HCT116 (cell line): ENCODE results near the gene AGTRAP. TPM values are rescaled to one million over a fixed set of nuclear protein-coding genes. Genes with fewer than 3 reads are reported as not detected.

Experiments
- ATAC-seq: fragments of 200-7000 bp; cut with Tn5 transposase; 2 replicates; pipeline ENCODE4 v1.9.1; 2020; ENCODE audit warnings: mild to moderate bottlenecking, moderate library complexity
- BruUV-seq: library from RNA; stranded (reverse); fragments of 400-500 nt; replicated peaks from 2 replicates; lab custom pipeline; 2021; lab: Mats Ljungman, UMichigan
- CTCF ChIA-PET: fragments of 300-600 bp; sonication (Branson Sonifier 250); formaldehyde crosslinking; loops from one replicate; lab custom pipeline; 2021; ENCODE audit warnings: antibody characterized with exemption; lab: Charles Lee
- POLR2A ChIA-PET: fragments of 300-600, 350-600 bp; sonication (Branson Sonifier 250); formaldehyde crosslinking; loops from one replicate; lab custom pipeline; 2021; ENCODE audit warnings: antibody characterized with exemption; lab: Charles Lee
- RAD21 ChIA-PET, 2 experiments: fragments of 300-600 bp; sonication (Branson Sonifier 250); formaldehyde crosslinking; loops; one replicate each; lab custom pipeline; 2023; ENCODE audit warnings: low total read pairs in 2 of 2; ENCODE audit not compliant: uncharacterized antibody in 2 of 2, unreplicated experiment in 2 of 2, low non-redundant PET in 1 of 2; lab: Charles Lee
- DNase-seq: peaks from one replicate; pipeline ENCODE4 v3.0.0-alpha.2; 2010; ENCODE audit warnings: low read depth, low spot score
- H2AFZ ChIP-seq: fragments of 200-600 bp; shearing (Covaris generic), sonication (generic); 2 replicates; pipeline ENCODE4 v1.6.1; 2017; ENCODE audit warnings: low read depth, mixed run types, mixed read lengths, antibody characterized with exemption, low read length; ENCODE audit not compliant: poor library complexity, severe bottlenecking
- H3K27ac ChIP-seq: 2 replicates; pipeline ENCODE4 v1.5.1; 2012; ENCODE audit warnings: low read depth, low read length
- H3K27me3 ChIP-seq: fragments of 200-600 bp; sonication (generic); 2 replicates; pipeline ENCODE4 v1.6.1; 2016; ENCODE audit warnings: mixed run types, low read length, mixed read lengths; ENCODE audit not compliant: insufficient read depth
- H3K36me3 ChIP-seq, 2 experiments: fragments of 200-500 bp in 1 of 2; fragments of 200-600 bp in 1 of 2; sonication (Bioruptor generic) in 1 of 2; sonication (generic) in 1 of 2; 2 replicates each; pipeline versions ENCODE4 v1.5.1 to v1.6.1; 2014 to 2016; ENCODE audit warnings: low read length in 2 of 2, inconsistent platforms in 1 of 2, mixed read lengths in 1 of 2, mixed run types in 1 of 2; ENCODE audit not compliant: insufficient read depth in 2 of 2, control insufficient read depth in 1 of 2
- H3K4me1 ChIP-seq, 2 experiments: fragments of 200-600 bp in 1 of 2; sonication (generic) in 1 of 2; 2 replicates each; pipeline versions ENCODE4 v1.5.1 to v1.6.1; 2012 to 2017; ENCODE audit warnings: low read length in 2 of 2, inconsistent platforms in 1 of 2, mild to moderate bottlenecking in 1 of 2, mixed read lengths in 1 of 2, mixed run types in 1 of 2, moderate library complexity in 1 of 2; ENCODE audit not compliant: insufficient read depth in 2 of 2, control insufficient read depth in 1 of 2
- H3K4me2 ChIP-seq: fragments of 200-600 bp; sonication (generic); 2 replicates; pipeline ENCODE4 v1.6.1; 2017; ENCODE audit warnings: mixed run types, low read length, mixed read lengths
- H3K4me3 ChIP-seq, 2 experiments: fragments of 200-600 bp in 1 of 2; sonication (generic) in 1 of 2; replicated peaks in 1 of 2; 2 replicates each; pipeline ENCODE4 v1.5.1; 2011 to 2016; ENCODE audit warnings: low read length in 2 of 2, control low read depth in 1 of 2, low read depth in 1 of 2, mild to moderate bottlenecking in 1 of 2, mixed read lengths in 1 of 2, mixed run types in 1 of 2
- H3K79me2 ChIP-seq: fragments of 200-600 bp; sonication (generic); 2 replicates; pipeline ENCODE4 v1.6.1; 2017; ENCODE audit warnings: mild to moderate bottlenecking, mixed run types, low read length, moderate library complexity, mixed read lengths; ENCODE audit not compliant: insufficient read depth
- H3K9ac ChIP-seq: fragments of 200-600 bp; sonication (generic); 2 replicates; pipeline ENCODE4 v1.6.1; 2016; ENCODE audit warnings: low read length, mixed read lengths
- H3K9me2 ChIP-seq: fragments of 200-600 bp; sonication (generic), shearing (Covaris generic); 2 replicates; pipeline ENCODE4 v1.6.1; 2017; ENCODE audit warnings: mixed run types, mild to moderate bottlenecking, moderate library complexity; ENCODE audit not compliant: insufficient read depth
- H3K9me3 ChIP-seq, 2 experiments: fragments of 200-500 bp in 1 of 2; fragments of 200-600 bp in 1 of 2; sonication (Bioruptor generic) in 1 of 2; sonication (generic) in 1 of 2; 2 replicates each; pipeline ENCODE4 v1.6.1; 2014 to 2017; ENCODE audit warnings: low read length in 2 of 2, mixed read lengths in 2 of 2, inconsistent platforms in 1 of 2, low read depth in 1 of 2, mild to moderate bottlenecking in 1 of 2, mixed run types in 1 of 2, moderate library complexity in 1 of 2; ENCODE audit not compliant: control insufficient read depth in 1 of 2, insufficient read depth in 1 of 2
- H4K20me1 ChIP-seq: fragments of 200-600 bp; sonication (generic), shearing (Covaris generic); 2 replicates; pipeline ENCODE4 v1.6.1; 2017; ENCODE audit warnings: mixed run types, mild to moderate bottlenecking, moderate library complexity; ENCODE audit not compliant: insufficient read depth
- ATF3 ChIP-seq: IDR thresholded peaks from 2 replicates; pipeline ENCODE4 v1.6.1; 2012
- CBX3 ChIP-seq: IDR thresholded peaks from 2 replicates; pipeline ENCODE4 v1.6.1; 2012; ENCODE audit warnings: low read depth
- CTCF ChIP-seq, 3 experiments: fragments of 200-600 bp in 1 of 3; sonication (generic) in 1 of 3; IDR thresholded peaks in 2 of 3; conservative IDR thresholded peaks in 1 of 3; 2 replicates each; pipeline ENCODE4 v1.5.1; 2012 to 2017; ENCODE audit warnings: low read depth in 2 of 3, low read length in 2 of 3, antibody characterized with exemption in 1 of 3, borderline replicate concordance in 1 of 3, control low read depth in 1 of 3, mild to moderate bottlenecking in 1 of 3, mixed read lengths in 1 of 3, mixed run types in 1 of 3, moderate library complexity in 1 of 3; ENCODE audit not compliant: insufficient read depth in 1 of 3
- EGR1 ChIP-seq: IDR thresholded peaks from 2 replicates; pipeline ENCODE4 v1.6.1; 2012; ENCODE audit warnings: low read depth
- ELF1 ChIP-seq: IDR thresholded peaks from 2 replicates; pipeline ENCODE4 v1.6.1; 2012; ENCODE audit warnings: low read depth, borderline replicate concordance
- EZH2 ChIP-seq: fragments of 200-600 bp; sonication (generic); IDR thresholded peaks from 2 replicates; pipeline ENCODE4 v1.6.1; 2017; ENCODE audit warnings: antibody characterized with exemption, mixed run types
- FOSL1 ChIP-seq: IDR thresholded peaks from 2 replicates; pipeline ENCODE4 v1.6.1; 2012; ENCODE audit warnings: low read depth
- JUND ChIP-seq: IDR thresholded peaks from 2 replicates; pipeline ENCODE4 v1.6.1; 2012
- MAX ChIP-seq: IDR thresholded peaks from 2 replicates; pipeline ENCODE4 v1.6.1; 2012
- POLR2AphosphoS5 ChIP-seq: IDR thresholded peaks from 2 replicates; pipeline ENCODE4 v1.6.1; 2011; ENCODE audit warnings: mild to moderate bottlenecking, low read depth, low read length, moderate library complexity
- REST ChIP-seq: IDR thresholded peaks from 2 replicates; pipeline ENCODE4 v1.6.1; 2012; ENCODE audit warnings: low read depth
- SP1 ChIP-seq: IDR thresholded peaks from 2 replicates; pipeline ENCODE4 v1.6.1; 2012; ENCODE audit warnings: low read depth
- SRF ChIP-seq: IDR thresholded peaks from 2 replicates; pipeline ENCODE4 v1.6.1; 2012; ENCODE audit warnings: low read depth
- TCF7L2 ChIP-seq: IDR thresholded peaks from 2 replicates; pipeline ENCODE4 v1.7.0; 2011; ENCODE audit warnings: borderline replicate concordance, inconsistent platforms; ENCODE audit not compliant: insufficient read depth, insufficient read length; ENCODE audit errors: extremely low read depth
- ZNF274 ChIP-seq: fragments of 200-500 bp; sonication (Bioruptor generic); IDR thresholded peaks from 2 replicates; pipeline ENCODE4 v1.6.1; 2014; ENCODE audit warnings: mild to moderate bottlenecking, low read depth, low read length, inconsistent platforms
- intact Hi-C: fragments of 100-400 bp; cut with micrococcal nuclease; formaldehyde crosslinking; loops from 2 replicates; pipeline ENCODE4 v1.10.0; 2022
- total RNA-seq: library from RNA; stranded (reverse); gene quantifications from one replicate; pipeline ENCODE4 v1.2.1, GENCODE V29; 2021; ENCODE audit not compliant: unreplicated experiment

The AGTRAP gene
- total RNA-seq, 1 experiment from 2014 or later = 49.0 TPM

GRCh38 chr1:11690397-11691301, 45.3 kb upstream of the AGTRAP start:
- CTCF ChIA-PET = interaction anchor here (0.7 to 1.7 kb wide), 5 partner anchors 9 to 29 kb away, joined by 3 to 7 read pairs (median 4); partner anchors contain the start of gene FBXO6
- TF ChIP-seq CBX3 (no peak), ZNF274 (no peak), SP1 (no peak), EGR1 (no peak), POLR2AphosphoS5 (peak; percentile 40), REST (no peak), TCF7L2 (peak; percentile 90), ATF3 (no peak), FOSL1 (no peak), SRF (no peak), MAX (peak; percentile 15; the same call in 1 of the 2 replicates), EZH2 (no peak), CTCF (IDR thresholded peaks at IDR 0.05 in 2 of 3, conservative IDR thresholded peaks at IDR 0.05 in 1 of 3; ENCODE audit: borderline replicate concordance in 1 of 3, insufficient read depth in 1 of 3, low read depth in 2 of 3, low read length in 2 of 3) (peak in 1 of 3 experiments; percentile 30; a peak in 2 of 6 replicates), ELF1 (no peak), JUND (no peak)
- H3K4me2 ChIP-seq = peak overlapping the region; percentile 98

More at GRCh38 chr1:11690397-11691301, 45.3 kb upstream of the AGTRAP start:
- Histone ChIP-seq H3K27ac (peak overlapping the region; percentile 30; the same call in 1 of the 2 replicates), H3K79me2 (no peaks in the 10 kb centered on the region), H3K27me3 (peaks cover 17% of the 10 kb centered on the region; the same call in 1 of the 2 replicates), H2AFZ (peak overlapping the region; percentile 94), H3K4me3 (peak overlapping the region; percentile 50 to 69), H3K9me3 (no peaks in the 10 kb centered on the region), H3K4me1 (peaks cover 33 to 47% of the 10 kb centered on the region in 2 experiments), H3K36me3 (no peaks in the 10 kb centered on the region), H4K20me1 (no peaks in the 10 kb centered on the region), H3K9ac (peak overlapping the region; percentile 65), H3K9me2 (no peaks in the 10 kb centered on the region)
- peak; percentile 59 for ATAC-seq
- POLR2A ChIA-PET = interaction anchor here (0.7 to 1.9 kb wide), 6 partner anchors 9 to 219 kb away, joined by 4 to 14 read pairs (median 4); partner anchors contain the start of genes FBXO6 and MAD2L2
- intact Hi-C loops = no loop called here
- BruUV-seq = no TSS peak
- DNase-seq = no peak
- RAD21 ChIA-PET = interaction anchor here in 1 of 2 experiments (0.9 kb wide), 1 partner anchor 29 kb away, joined by 3 read pairs; no protein-coding TSS in a partner anchor
